DMS 273 (cell line): ENCODE data around the gene ITGBL1.

Source experiments
- DNase-seq: peaks from one replicate; lab custom pipeline; 2025; ENCODE audit not compliant: unreplicated experiment; lab: John Stamatoyannopoulos, UW

The ITGBL1 gene

GRCh38 chr13:101739382-101740178, 287.1 kb downstream of the ITGBL1 start:
- no peak for DNase-seq

DNA sequence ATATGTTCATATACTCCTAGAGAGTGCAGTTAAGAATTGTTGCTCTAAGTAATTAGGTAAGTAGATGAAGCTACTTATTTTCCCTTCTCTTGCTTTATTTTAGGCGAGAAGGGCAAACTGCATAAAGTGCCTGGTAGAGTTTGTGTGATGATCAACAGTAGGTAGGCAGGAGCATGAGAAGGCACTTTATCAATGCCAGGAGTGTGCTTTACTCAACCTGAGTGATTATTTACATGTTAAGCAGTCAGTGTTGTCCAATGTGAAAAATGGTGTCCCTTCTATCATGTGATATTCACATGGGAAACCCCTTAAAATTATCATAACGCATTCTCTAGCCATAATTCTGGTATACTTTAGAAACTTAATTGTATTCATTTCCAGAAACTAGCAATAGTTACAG, 294.0 kb downstream of the ITGBL1 start:
- no peak for DNase-seq

GRCh38 chr13:101747039-101747438, 294.6 kb downstream of the ITGBL1 start:
- no peak for DNase-seq

DNA sequence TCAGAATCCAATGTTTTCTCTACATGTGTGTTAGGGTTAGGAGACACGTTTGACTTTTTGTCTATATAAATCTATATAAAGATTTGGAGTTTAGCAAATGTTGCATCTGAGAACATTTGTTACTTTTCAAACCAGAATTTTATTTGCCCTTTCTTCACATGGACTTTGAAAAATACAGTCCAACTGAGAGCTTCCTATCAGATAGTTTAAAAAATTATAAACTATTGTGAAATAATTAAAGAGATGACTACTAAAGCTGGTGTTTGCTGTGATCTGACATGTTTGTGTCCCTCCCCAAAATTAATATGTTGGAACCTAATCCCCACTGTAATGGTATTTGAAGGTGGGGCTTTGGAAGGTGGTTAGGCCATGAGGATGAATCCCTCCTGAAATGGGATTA, 297.1 kb downstream of the ITGBL1 start:
- DNase-seq: no peak

- peak; percentile 30 for DNase-seq
Observed at GRCh38 chr13:101751488-101751887, 299.0 kb downstream of the ITGBL1 start.

GRCh38 chr13:101752432-101752831, 300.0 kb downstream of the ITGBL1 start:
- no peak for DNase-seq

DNA sequence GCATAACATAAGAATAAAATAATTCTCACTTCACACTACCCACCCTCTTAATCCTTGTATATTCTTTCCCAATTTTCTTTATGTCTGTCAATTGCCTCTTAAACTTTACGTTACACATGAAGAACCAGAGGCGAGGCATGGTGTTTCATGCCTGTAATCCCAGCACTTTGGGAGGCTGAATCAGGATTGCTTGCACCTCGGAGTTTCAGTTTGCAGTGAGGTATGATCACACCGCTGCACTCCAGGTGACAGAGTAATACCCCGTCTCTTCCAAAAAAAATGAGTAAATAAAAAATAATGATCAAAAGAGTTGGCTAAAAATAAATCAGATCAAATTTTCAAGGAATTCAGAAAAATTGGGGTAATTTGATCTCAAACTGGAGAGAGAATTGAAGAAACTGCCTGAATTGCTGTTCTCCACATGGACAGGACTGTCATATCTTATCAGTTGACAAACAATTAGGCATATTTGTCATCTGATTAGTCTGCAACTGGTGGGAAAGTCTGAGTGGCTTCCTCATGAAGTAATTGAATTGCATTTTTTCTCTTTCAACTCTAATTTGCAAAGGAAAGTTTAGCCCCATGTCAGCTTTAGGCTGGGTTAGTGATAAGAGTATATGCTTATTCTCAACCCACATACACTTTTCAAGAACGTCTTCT, 302.9 kb downstream of the ITGBL1 start:
- DNase-seq: no peak

GRCh38 chr13:101757446-101758039, 305.1 kb downstream of the ITGBL1 start:
- DNase-seq: peak; percentile 46

GRCh38 chr13:101763191-101763590, 310.7 kb downstream of the ITGBL1 start:
- DNase-seq: no peak
